A549 (cell line): Measurements from ENCODE around the gene IL6R.

Experiments used
- HOXB5 ChIP-seq: fragments of 250-450 bp; sonication (Bioruptor Pico); IDR thresholded peaks from 2 replicates; pipeline ENCODE4 v1.5.0; 2020; ENCODE audit warnings: mild to moderate bottlenecking, moderate library complexity
- TF ChIP-seq, protein P1 (sequence below): fragments of >200 bp; sonication (Bioruptor Twin); formaldehyde crosslinking; IDR thresholded peaks from 3 replicates; pipeline ENCODE4 v1.5.1; 2016

DNA sequence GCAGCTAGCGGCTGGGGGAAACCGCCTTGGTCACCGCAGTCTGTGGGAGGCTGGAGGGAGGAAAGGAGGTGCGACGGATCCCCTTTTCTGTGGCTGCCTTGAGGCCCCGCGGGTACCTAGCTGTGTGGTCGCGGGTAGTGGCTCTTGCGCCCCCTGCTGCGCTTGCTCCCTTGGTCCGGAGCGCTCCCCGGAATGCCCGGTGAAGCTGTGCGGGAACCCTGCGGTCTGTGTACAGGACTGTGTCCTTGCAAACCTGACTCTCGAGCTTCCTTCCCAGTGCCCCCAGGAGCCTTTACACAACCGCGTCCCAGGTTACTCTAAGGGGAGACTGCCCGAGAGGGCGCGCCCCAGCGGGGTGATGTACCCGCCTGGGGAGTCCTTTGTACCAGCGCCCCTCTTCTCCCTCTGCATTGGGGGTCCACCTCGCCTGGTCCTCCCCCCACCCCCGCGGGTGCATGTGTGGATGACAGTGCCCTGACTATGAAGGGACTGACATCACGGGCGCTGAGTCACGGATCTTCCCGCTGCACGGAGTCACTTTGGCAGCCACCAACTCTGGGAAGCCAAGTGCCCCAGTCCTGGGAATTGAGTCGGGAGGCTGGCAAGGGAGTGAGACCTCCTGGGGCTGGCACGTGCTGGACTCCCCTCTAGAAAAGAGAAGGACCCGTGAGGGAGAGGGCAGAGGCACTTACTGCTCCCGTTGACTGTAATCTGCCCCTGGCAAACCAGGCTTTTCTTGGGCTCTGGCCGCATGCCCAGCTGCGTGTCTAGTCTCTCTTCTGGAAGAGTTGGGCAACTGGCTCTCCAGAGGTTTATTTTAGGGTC is 816 bp downstream of the IL6R start:
- TF ChIP-seq, protein P1, sequence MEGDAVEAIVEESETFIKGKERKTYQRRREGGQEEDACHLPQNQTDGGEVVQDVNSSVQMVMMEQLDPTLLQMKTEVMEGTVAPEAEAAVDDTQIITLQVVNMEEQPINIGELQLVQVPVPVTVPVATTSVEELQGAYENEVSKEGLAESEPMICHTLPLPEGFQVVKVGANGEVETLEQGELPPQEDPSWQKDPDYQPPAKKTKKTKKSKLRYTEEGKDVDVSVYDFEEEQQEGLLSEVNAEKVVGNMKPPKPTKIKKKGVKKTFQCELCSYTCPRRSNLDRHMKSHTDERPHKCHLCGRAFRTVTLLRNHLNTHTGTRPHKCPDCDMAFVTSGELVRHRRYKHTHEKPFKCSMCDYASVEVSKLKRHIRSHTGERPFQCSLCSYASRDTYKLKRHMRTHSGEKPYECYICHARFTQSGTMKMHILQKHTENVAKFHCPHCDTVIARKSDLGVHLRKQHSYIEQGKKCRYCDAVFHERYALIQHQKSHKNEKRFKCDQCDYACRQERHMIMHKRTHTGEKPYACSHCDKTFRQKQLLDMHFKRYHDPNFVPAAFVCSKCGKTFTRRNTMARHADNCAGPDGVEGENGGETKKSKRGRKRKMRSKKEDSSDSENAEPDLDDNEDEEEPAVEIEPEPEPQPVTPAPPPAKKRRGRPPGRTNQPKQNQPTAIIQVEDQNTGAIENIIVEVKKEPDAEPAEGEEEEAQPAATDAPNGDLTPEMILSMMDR = peak; percentile 44; the same call in 2 of the 3 replicates
- no peak for TF ChIP-seq HOXB5
